Lung (tissue), 12 donors: ENCODE results near the gene ADGRL4. TPM values are rescaled to one million over a fixed set of nuclear protein-coding genes. Genes with fewer than 3 reads are reported as not detected.

Experiments
- ATAC-seq: fragments of 200-7000 bp; cut with Tn5 transposase; one replicate; pipeline ENCODE4 v1.9.1; 2020; ENCODE audit warnings: moderate number of reproducible peaks; ENCODE audit not compliant: insufficient read depth, low FRiP score
- DNase-seq, 3 donors: peaks; one replicate each; pipeline ENCODE4 v3.0.0-alpha.2; 2013 to 2017
- H3K27ac ChIP-seq, 2 donors: one replicate each; pipeline ENCODE4 v1.5.1; 2013; ENCODE audit warnings: mild to moderate bottlenecking in 2 of 2, moderate library complexity in 2 of 2, control low read depth in 1 of 2, inconsistent platforms in 1 of 2, low read depth in 1 of 2, low read length in 1 of 2
- H3K27me3 ChIP-seq, 3 donors: one replicate each; pipeline ENCODE4 v1.5.1; 2013; ENCODE audit warnings: low read length in 2 of 3; ENCODE audit not compliant: control insufficient read depth in 3 of 3, insufficient read depth in 3 of 3
- H3K36me3 ChIP-seq, 4 donors: one replicate each; pipeline ENCODE4 v1.5.1; 2013; ENCODE audit warnings: low read length in 4 of 4, mild to moderate bottlenecking in 1 of 4, moderate library complexity in 1 of 4; ENCODE audit not compliant: control insufficient read depth in 4 of 4, insufficient read depth in 4 of 4
- H3K4me1 ChIP-seq, 5 donors: one replicate each; pipeline ENCODE4 v1.5.1; 2013; ENCODE audit warnings: low read length in 5 of 5, mild to moderate bottlenecking in 2 of 5, moderate library complexity in 1 of 5; ENCODE audit not compliant: control insufficient read depth in 5 of 5, insufficient read depth in 5 of 5
- H3K4me3 ChIP-seq: one replicate; pipeline ENCODE4 v1.5.1; 2013; ENCODE audit warnings: mild to moderate bottlenecking, control low read depth, moderate library complexity
- H3K9ac ChIP-seq, 2 donors: one replicate each; pipeline ENCODE4 v1.5.1; 2013; ENCODE audit warnings: low read length in 2 of 2, control low read depth in 1 of 2; ENCODE audit not compliant: insufficient read depth in 1 of 2
- H3K9me3 ChIP-seq, 4 donors: one replicate each; pipeline ENCODE4 v1.5.1; 2013; ENCODE audit warnings: low read length in 3 of 4, mild to moderate bottlenecking in 1 of 4, moderate library complexity in 1 of 4; ENCODE audit not compliant: control insufficient read depth in 4 of 4, insufficient read depth in 3 of 4
- CTCF ChIP-seq: IDR thresholded peaks from 2 replicates; pipeline ENCODE4 v1.5.1; 2012; ENCODE audit warnings: mild to moderate bottlenecking; ENCODE audit errors: control extremely low read depth, extremely low read depth
- WGBS, 2 donors: extraction: QIAGEN DNeasy Blood & Tissue Kit; methylation state at CpG; one replicate each; pipeline ENCODE4 v1.1.7; 2013; 5-methylcytosine and 5-hydroxymethylcytosine counted together
- polyA plus RNA-seq, 2 donors: library from polyadenylated mRNA; stranded (reverse); fragments of 200-250 nt; gene quantifications; one replicate each; pipeline ENCODE4 v1.2.1, GENCODE V29; 2013
- total RNA-seq, 2 donors: library from RNA; depleted of rRNA in 1 of 2; stranded (reverse); fragments of >200 nt in 1 of 2; gene quantifications; one replicate each; pipeline ENCODE4 v1.2.1, GENCODE V29; 2014 to 2021
- donor health status: control.
- donor health status: control.
- donor health status: Bipolar disorder and iron deficiency.
- donor health status: healthy.
- donor health status: DM: yes; HTN: yes; CAD: no.

ADGRL4 gene
- total and polyA plus RNA-seq, 4 donors = 7.3 to 19.3 (median 12.8) TPM

DNA sequence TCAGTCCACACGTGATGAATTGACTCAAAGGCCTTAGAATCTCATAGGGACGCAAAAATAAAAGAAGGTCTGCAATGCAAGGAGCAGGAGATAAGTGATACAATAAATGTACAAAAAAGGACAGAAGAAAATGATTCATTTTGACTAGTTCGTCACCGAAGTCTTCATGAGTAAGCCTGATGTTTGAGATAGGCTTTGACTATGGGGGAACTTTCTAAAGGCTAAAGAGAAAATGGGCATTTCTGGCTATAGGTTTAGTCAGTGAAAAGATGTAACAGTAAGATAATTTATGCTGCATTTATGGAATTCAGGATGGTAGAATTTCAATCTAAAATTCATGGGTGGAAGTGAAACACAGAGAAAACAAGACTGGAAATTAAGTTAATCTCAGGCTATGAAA, 163.0 kb downstream of the ADGRL4 start:
- Histone ChIP-seq H3K27me3 (no peaks in the 10 kb centered on the region), H3K36me3 (no peaks in the 10 kb centered on the region), H3K27ac (no peak overlapping the region), H3K9me3 (no peaks in the 10 kb centered on the region), H3K9ac (no peak overlapping the region), H3K4me1 (peaks cover 0 to 30% (median 3%) of the 10 kb centered on the region in 5 donors), H3K4me3 (no peak overlapping the region)
- TF ChIP-seq CTCF = no peak
- ATAC-seq (no peak), DNase-seq (no peak)
- WGBS, 2 donors = 91 to 95% methylated on average over 4 of the region's 4 CpGs

DNA sequence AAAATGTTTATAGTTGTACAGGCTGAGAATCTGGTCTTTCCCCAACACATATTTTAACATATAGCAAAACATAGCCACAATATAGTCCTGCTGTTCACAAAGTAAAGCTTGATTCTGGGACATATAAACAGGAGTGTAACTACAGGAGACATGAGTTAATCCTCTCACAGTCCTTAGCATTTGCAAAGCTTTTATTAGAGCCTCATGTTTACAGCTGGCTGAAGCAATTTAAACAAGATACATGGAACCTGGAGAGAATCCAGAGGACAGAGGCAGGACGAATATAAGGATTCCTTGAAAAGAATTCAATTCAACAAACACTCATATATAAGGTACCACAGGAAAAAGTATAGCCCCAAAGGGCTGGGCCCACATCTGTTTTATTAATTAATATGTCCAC, 163.4 kb downstream of the ADGRL4 start:
- Histone ChIP-seq H3K4me3 (no peak overlapping the region), H3K27ac (no peak overlapping the region), H3K9ac (no peak overlapping the region), H3K4me1 (peaks cover 0 to 30% (median 3%) of the 10 kb centered on the region in 5 donors), H3K9me3 (no peaks in the 10 kb centered on the region), H3K36me3 (no peaks in the 10 kb centered on the region), H3K27me3 (no peaks in the 10 kb centered on the region)
- ATAC-seq = no peak
- WGBS, 2 donors = 37 to 72% methylated on average over 1 of the region's 1 CpG
- peak in 2 of 3 donors; percentile 59 to 61 for DNase-seq
- no peak for TF ChIP-seq CTCF

DNA sequence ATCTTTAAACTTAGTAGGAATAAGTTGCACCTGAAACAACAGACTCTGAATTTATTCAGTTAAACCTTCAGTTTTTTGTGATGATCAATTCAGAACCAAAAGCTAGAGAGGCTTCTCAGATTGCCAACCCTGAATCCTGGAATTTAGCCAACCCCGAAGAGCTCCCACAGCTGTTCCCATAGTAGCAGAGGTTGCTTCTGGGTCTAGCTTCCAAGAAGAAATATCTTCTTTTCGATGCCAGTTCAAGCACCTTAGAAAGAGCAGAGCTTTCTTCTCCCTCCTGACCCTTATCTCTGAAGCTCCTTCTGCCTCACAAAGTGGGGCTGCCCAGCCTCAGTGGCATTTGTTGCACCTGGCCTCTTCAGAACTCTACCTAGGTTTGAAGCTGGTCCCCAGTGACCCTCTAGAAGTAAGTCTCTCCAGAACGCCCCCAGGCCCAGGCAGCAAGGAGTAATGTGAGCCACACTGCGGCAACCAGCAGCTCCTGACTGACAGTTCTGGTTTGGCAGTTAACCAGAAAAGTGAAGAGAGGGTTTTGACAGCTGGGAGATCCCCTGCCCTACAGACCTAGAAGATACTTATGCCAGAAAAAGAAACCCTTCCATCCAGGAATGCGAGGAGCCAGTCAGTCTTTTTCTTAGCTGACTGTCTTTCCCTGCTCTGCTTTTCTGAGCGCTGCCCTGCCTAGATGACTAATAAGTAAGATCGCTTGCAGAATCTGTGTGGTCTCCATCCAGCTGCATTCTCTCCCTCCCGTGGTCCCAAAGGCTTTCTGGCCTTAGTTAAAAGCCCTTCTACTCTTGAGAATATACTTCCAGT, 165.9 kb downstream of the ADGRL4 start:
- ATAC-seq = no peak

More for the DNA sequence above, 165.9 kb downstream of the ADGRL4 start:
- WGBS, 2 donors = 43 to 58% methylated on average over 8 of the region's 8 CpGs
- H3K4me3 ChIP-seq = no peak overlapping the region
- no peaks in the 10 kb centered on the region for H3K27me3 ChIP-seq
- H3K27ac ChIP-seq = no peak overlapping the region
- H3K36me3 ChIP-seq = no peaks in the 10 kb centered on the region
- TF ChIP-seq CTCF = no peak
- no peaks in the 10 kb centered on the region for H3K9me3 ChIP-seq
- DNase-seq = peak; percentile 65 to 90 (median 82)
- H3K4me1 ChIP-seq = peaks cover 0 to 30% (median 3%) of the 10 kb centered on the region in 5 donors
- H3K9ac ChIP-seq = no peak overlapping the region
